Measurements from ENCODE around the gene SMYD3. TPM values are rescaled to one million over a fixed set of nuclear protein-coding genes. Genes with fewer than 3 reads are reported as not detected.
A peak's percentile ranks its signal among the peaks of the same experiment; 100 is the strongest.

Gene SMYD3
- total RNA-seq, 4 donors from 2014 or later: 33.7 to 105 (median 51.4) TPM

DNA sequence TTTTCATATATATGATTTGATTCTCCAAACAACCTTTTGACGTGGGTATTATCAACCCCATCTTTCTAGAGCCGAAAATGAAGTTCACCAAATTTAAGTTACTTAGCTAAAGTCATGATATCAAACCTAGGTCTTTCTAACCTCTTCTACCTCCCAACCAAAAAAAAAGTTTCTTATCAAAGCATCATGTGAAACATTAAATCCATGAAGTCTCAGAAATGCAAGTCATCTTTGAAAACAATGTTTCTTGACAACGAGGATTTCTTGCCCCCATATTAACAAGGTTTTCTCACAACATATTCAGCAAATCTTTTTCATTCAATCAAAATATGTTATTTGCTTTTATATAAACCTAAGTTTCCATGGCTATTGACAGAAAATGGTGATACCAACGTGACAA is 306.3 kb downstream of the SMYD3 start:
- DNase-seq: no peak
- no peak overlapping the region for H3K27ac ChIP-seq
- no peaks in the 10 kb centered on the region for H3K27me3 ChIP-seq
- no peak overlapping the region for H3K4me3 ChIP-seq (replicated peaks in 1 of 3)
- 93 to 96% methylated on average over 4 of the region's 4 CpGs for WGBS, 2 donors
- intact Hi-C loops (cut with DNase I): no loop called here
- TF ChIP-seq, protein P1, sequence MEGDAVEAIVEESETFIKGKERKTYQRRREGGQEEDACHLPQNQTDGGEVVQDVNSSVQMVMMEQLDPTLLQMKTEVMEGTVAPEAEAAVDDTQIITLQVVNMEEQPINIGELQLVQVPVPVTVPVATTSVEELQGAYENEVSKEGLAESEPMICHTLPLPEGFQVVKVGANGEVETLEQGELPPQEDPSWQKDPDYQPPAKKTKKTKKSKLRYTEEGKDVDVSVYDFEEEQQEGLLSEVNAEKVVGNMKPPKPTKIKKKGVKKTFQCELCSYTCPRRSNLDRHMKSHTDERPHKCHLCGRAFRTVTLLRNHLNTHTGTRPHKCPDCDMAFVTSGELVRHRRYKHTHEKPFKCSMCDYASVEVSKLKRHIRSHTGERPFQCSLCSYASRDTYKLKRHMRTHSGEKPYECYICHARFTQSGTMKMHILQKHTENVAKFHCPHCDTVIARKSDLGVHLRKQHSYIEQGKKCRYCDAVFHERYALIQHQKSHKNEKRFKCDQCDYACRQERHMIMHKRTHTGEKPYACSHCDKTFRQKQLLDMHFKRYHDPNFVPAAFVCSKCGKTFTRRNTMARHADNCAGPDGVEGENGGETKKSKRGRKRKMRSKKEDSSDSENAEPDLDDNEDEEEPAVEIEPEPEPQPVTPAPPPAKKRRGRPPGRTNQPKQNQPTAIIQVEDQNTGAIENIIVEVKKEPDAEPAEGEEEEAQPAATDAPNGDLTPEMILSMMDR (IDR thresholded peaks at IDR 0.05): no peak
- no peak for TF ChIP-seq POLR2A (IDR thresholded peaks at IDR 0.05)
- H3K9me3 ChIP-seq: no peaks in the 10 kb centered on the region
- no peaks in the 10 kb centered on the region for H3K36me3 ChIP-seq
- peaks cover 6 to 10% of the 10 kb centered on the region in 2 donors for H3K4me1 ChIP-seq

DNA sequence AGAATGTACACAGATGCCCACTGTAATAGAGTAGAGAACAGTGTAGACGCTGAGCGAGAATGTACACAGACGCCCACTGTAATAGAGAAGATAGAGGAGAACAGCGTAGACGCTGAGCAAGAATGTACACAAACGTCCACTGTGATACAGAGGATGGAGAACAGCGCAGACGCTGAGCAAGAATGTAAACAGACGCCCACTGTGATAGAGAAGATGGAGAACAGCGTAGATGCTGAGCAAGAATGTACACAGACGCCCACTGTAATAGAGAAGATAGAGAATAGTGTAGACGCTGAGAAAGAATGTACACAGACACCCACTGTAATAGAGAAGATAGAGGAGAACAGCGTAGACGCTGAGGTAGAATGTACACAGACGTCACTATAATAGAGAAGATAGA is 306.9 kb downstream of the SMYD3 start:
- TF ChIP-seq, protein P1 (IDR thresholded peaks at IDR 0.05): no peak
- no peak for TF ChIP-seq POLR2A (IDR thresholded peaks at IDR 0.05)
- no peak overlapping the region for H3K27ac ChIP-seq
- no peak for DNase-seq
- no peaks in the 10 kb centered on the region for H3K36me3 ChIP-seq
- WGBS, 2 donors: 92 to 93% methylated on average over 15 of the region's 15 CpGs
- no peaks in the 10 kb centered on the region for H3K9me3 ChIP-seq
- no peak overlapping the region for H3K4me3 ChIP-seq (replicated peaks in 1 of 3)
- peaks cover 6 to 10% of the 10 kb centered on the region in 2 donors for H3K4me1 ChIP-seq
- intact Hi-C loops (cut with DNase I): no loop called here
- no peaks in the 10 kb centered on the region for H3K27me3 ChIP-seq

DNA sequence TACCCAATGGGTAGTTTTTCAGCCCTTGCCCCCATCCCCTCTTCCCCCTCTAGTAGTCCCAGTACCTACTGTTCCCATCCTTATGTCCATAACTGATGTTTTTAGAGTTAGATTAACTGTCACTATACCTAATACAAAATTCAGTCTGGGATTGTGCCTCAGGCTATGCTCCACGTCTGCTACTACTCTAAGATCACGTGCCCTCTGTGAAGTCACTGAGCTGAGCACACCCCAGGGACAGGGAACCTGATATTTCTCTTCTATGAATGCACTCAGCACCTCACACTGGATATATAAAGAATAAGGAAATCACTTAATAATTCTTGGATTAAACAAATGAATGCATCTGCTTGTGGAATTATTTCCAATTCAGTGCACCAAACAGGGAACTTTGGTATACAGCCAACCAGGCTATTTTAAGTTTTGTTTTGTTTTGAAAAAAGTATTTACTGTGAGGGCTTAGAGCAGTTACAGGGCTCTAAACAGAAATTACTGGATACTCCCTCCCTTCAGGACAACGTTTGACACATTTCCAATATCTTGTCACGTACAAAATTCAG is 307.9 kb downstream of the SMYD3 start:
- no peak overlapping the region for H3K27ac ChIP-seq
- H3K27me3 ChIP-seq: no peaks in the 10 kb centered on the region
- TF ChIP-seq, protein P1 (IDR thresholded peaks at IDR 0.05): no peak
- DNase-seq: peak in 1 of 2 donors; percentile 25
- H3K4me1 ChIP-seq: peaks cover 6 to 10% of the 10 kb centered on the region in 2 donors
- no peak overlapping the region for H3K4me3 ChIP-seq (replicated peaks in 1 of 3)
- H3K9me3 ChIP-seq: no peaks in the 10 kb centered on the region
- WGBS, 2 donors: 55 to 61% methylated on average over 4 of the region's 4 CpGs
- no peaks in the 10 kb centered on the region for H3K36me3 ChIP-seq
- intact Hi-C loops (cut with DNase I): no loop called here

DNA sequence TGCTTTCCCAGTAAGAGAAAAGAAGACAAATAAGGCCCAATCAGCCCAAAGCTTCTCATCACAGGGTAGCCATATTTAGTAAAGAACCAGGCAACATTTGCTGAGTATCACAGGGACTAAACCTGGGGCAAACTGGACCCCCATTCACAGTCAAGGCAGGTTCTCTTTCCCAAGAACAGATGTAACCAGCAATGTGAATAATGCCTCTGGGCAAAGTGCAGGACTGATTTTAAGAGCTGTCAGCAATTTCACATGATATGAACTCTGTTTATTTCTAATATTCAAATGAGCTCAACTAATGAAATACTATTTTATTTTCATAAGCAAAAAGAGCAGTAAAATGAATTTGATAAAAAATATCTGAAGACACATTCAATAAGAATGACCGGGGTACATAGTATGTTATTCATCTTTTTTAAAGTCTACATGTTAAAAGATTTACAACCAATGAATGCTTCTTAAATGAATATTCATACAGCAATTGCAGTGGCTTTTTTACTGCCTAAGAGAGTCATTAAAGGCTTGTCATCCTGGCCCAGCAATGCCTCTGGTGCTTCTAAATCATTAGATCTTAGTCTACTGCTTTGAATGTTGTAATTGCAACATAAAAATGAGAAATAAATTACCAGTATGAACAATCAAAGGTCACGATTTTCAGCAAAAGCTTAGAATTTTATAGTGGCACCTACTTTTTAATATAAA is 308.8 kb downstream of the SMYD3 start:
- Histone ChIP-seq H3K4me1 (peaks cover 6 to 10% of the 10 kb centered on the region in 2 donors), H3K36me3 (no peaks in the 10 kb centered on the region), H3K27ac (no peak overlapping the region), H3K4me3 (replicated peaks in 1 of 3) (no peak overlapping the region), H3K27me3 (no peaks in the 10 kb centered on the region), H3K9me3 (no peaks in the 10 kb centered on the region)
- intact Hi-C loops (cut with DNase I): no loop called here
- 95 to 96% methylated on average over 2 of the region's 2 CpGs for WGBS, 2 donors
- DNase-seq: no peak
- TF ChIP-seq POLR2A (IDR thresholded peaks at IDR 0.05): no peak
- TF ChIP-seq, protein P1 (IDR thresholded peaks at IDR 0.05): no peak

DNA sequence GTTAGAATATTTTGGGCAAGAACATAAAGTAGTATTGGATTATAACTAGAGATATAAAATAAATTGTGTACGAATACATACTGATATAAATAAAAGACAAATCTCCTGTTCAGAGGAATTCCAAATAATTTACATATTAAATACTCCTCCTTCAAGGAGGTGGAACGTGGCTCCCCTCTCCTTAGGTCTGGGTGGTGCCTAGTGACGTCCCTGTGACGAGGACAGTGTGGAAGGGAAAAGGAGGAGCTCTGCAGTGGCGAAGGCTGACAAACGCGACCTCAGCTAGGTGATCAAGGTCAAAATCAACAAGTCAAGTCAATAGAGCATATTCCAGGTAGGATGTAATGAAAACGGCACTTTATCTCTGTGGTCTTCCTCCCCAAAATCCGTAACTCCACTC is 310.0 kb downstream of the SMYD3 start:
- 93 to 94% methylated on average over 9 of the region's 9 CpGs for WGBS, 2 donors
- Histone ChIP-seq H3K27ac (no peak overlapping the region), H3K4me1 (peaks cover 6 to 10% of the 10 kb centered on the region in 2 donors), H3K9me3 (no peaks in the 10 kb centered on the region), H3K4me3 (replicated peaks in 1 of 3) (no peak overlapping the region), H3K27me3 (no peaks in the 10 kb centered on the region), H3K36me3 (no peaks in the 10 kb centered on the region)
- intact Hi-C loops (cut with DNase I): no loop called here
- no peak for TF ChIP-seq POLR2A (IDR thresholded peaks at IDR 0.05)
- no peak for DNase-seq
